ENCODE results near the gene SPATA18.
"Not testable (repeated sequence)": the region's sequence is repeated elsewhere in the genome, so short reads cannot be mapped to it uniquely, and the experiment has no call there.

The SPATA18 gene

GRCh38 chr4:52051615-52052474 lies 741 bp downstream of the SPATA18 start:
- Histone ChIP-seq H3K4me3 (peak overlapping the region; percentile 43 to 73 (median 49)), H3K27ac (peak overlapping the region; percentile 16 to 89 (median 79))

GRCh38 chr4:52052475-52052780 lies 1.3 kb downstream of the SPATA18 start:
- peak overlapping the region in 6 of 7 experiments; percentile 43 to 73 (median 53) for H3K4me3 ChIP-seq

GRCh38 chr4:52054254-52054653 lies 3.1 kb downstream of the SPATA18 start:
- no peak overlapping the region for H3K27ac ChIP-seq

More at GRCh38 chr4:52052475-52052780, 1.3 kb downstream of the SPATA18 start:
- peak overlapping the region in 2 of 21 experiments; percentile 88 for H3K27ac ChIP-seq

GRCh38 chr4:52057196-52057595 lies 6.1 kb downstream of the SPATA18 start:
- Histone ChIP-seq H3K27ac (no peak overlapping the region), H3K4me3 (no peak overlapping the region)

More at GRCh38 chr4:52054254-52054653, 3.1 kb downstream of the SPATA18 start:
- H3K4me3 ChIP-seq: no peak overlapping the region

- Histone ChIP-seq H3K4me3 (no peak overlapping the region), H3K27ac (no peak overlapping the region)
These were observed 7.2 kb downstream of the SPATA18 start for GRCh38 chr4:52058275-52058674.

GRCh38 chr4:52059372-52059771 lies 8.3 kb downstream of the SPATA18 start:
- H3K27ac ChIP-seq: peak overlapping the region in 1 of 21 experiments; percentile 26
- H3K4me3 ChIP-seq: no peak overlapping the region

- H3K27ac ChIP-seq: no peak overlapping the region
These were observed 18.5 kb downstream of the SPATA18 start for GRCh38 chr4:52069571-52069970.

GRCh38 chr4:52071791-52072546 lies 20.9 kb downstream of the SPATA18 start:
- H3K4me3 ChIP-seq: no peak overlapping the region
- no peak overlapping the region for H3K27ac ChIP-seq

More at GRCh38 chr4:52069571-52069970, 18.5 kb downstream of the SPATA18 start:
- H3K4me3 ChIP-seq: no peak overlapping the region

GRCh38 chr4:52076731-52077130 lies 25.6 kb downstream of the SPATA18 start:
- H3K27ac ChIP-seq: no peak overlapping the region
- H3K4me3 ChIP-seq: no peak overlapping the region

- no peak overlapping the region for H3K4me3 ChIP-seq
- no peak overlapping the region for H3K27ac ChIP-seq
These were observed 28.6 kb downstream of the SPATA18 start for GRCh38 chr4:52079659-52080058.

GRCh38 chr4:52081216-52081615 lies 30.1 kb downstream of the SPATA18 start:
- Histone ChIP-seq H3K4me3 (no peak overlapping the region), H3K27ac (no peak overlapping the region)

GRCh38 chr4:52086425-52086824 lies 35.3 kb downstream of the SPATA18 start:
- not testable (repeated sequence) for H3K27ac ChIP-seq, H3K4me3 ChIP-seq

- Histone ChIP-seq H3K27ac (no peak overlapping the region), H3K4me3 (no peak overlapping the region)
These were observed 40.7 kb downstream of the SPATA18 start for GRCh38 chr4:52091801-52092200.

- no peak overlapping the region for H3K4me3 ChIP-seq
- no peak overlapping the region for H3K27ac ChIP-seq
These were observed 42.4 kb downstream of the SPATA18 start for GRCh38 chr4:52093466-52093865.

GRCh38 chr4:52094376-52095145 lies 43.5 kb downstream of the SPATA18 start:
- Histone ChIP-seq H3K4me3 (no peak overlapping the region), H3K27ac (no peak overlapping the region)

- no peak overlapping the region for H3K4me3 ChIP-seq
- H3K27ac ChIP-seq: no peak overlapping the region
These were observed 44.3 kb downstream of the SPATA18 start for GRCh38 chr4:52095374-52095773.

- no peak overlapping the region for H3K4me3 ChIP-seq
- H3K27ac ChIP-seq: no peak overlapping the region
These were observed 44.9 kb downstream of the SPATA18 start for GRCh38 chr4:52096048-52096447.

- Histone ChIP-seq H3K4me3 (no peak overlapping the region), H3K27ac (no peak overlapping the region)
These were observed 47.5 kb downstream of the SPATA18 start for GRCh38 chr4:52098618-52099017.

- Histone ChIP-seq H3K4me3 (no peak overlapping the region), H3K27ac (no peak overlapping the region)
These were observed 48.9 kb downstream of the SPATA18 start for GRCh38 chr4:52099860-52100461.

- no peak overlapping the region for H3K4me3 ChIP-seq
- no peak overlapping the region for H3K27ac ChIP-seq
These were observed 51.5 kb downstream of the SPATA18 start for GRCh38 chr4:52102587-52102986.

Measured in skin epidermis (tissue), 12 donors.